Keratinocyte (primary cell): ENCODE data around the gene ARHGEF16.

Experiments
- CTCF ChIP-seq, 3 experiments: IDR thresholded peaks in 1 of 3; conservative IDR thresholded peaks in 1 of 3; optimal IDR thresholded peaks in 1 of 3; 2 replicates in 2 of 3; 3 replicates in 1 of 3; pipeline versions ENCODE3 to v1.5.1; 2011; ENCODE audit warnings: low read length in 3 of 3, mild to moderate bottlenecking in 3 of 3, moderate library complexity in 2 of 3, control low read depth in 1 of 3, inconsistent platforms in 1 of 3; ENCODE audit not compliant: insufficient read depth in 2 of 3; ENCODE audit errors: extremely low read depth in 1 of 3
- EZH2 ChIP-seq: IDR thresholded peaks from one replicate; pipeline ENCODE4 v1.6.1; 2012; ENCODE audit warnings: inconsistent platforms, mild to moderate bottlenecking, low read length, moderate library complexity

GRCh38 chr1:3506041-3506440 is 51.6 kb downstream of the ARHGEF16 start:
- no peak for TF ChIP-seq CTCF (optimal IDR thresholded peaks at IDR 0.05 in 1 of 3, IDR thresholded peaks at IDR 0.05 in 1 of 3, conservative IDR thresholded peaks at IDR 0.05 in 1 of 3; ENCODE audit: extremely low read depth in 1 of 3, insufficient read depth in 2 of 3, low read length in 3 of 3)
- no peak for TF ChIP-seq EZH2
